Transverse colon (tissue), 4 donors: ENCODE data around the gene ANKRD11. TPM values are rescaled to one million over a fixed set of nuclear protein-coding genes. Genes with fewer than 3 reads are reported as not detected.

Experiments
- DNase-seq: peaks from one replicate; pipeline ENCODE4 v3.0.0-alpha.2; 2019
- H3K27ac ChIP-seq, 4 donors: fragments of 200-600 bp; sonication (generic); 2 replicates each; pipeline ENCODE4 v1.5.1; 2016 to 2018; ENCODE audit warnings: inconsistent platforms in 4 of 4
- H3K27me3 ChIP-seq: fragments of 200-600 bp; sonication (generic); 2 replicates; pipeline ENCODE4 v1.5.1; 2017; ENCODE audit warnings: inconsistent platforms
- H3K36me3 ChIP-seq, 4 donors: fragments of 200-600 bp; sonication (generic); 2 replicates each; pipeline ENCODE4 v1.5.1; 2017 to 2019; ENCODE audit warnings: inconsistent platforms in 4 of 4
- H3K4me1 ChIP-seq, 4 donors: fragments of 200-600 bp; sonication (generic); 2 replicates each; pipeline ENCODE4 v1.5.1; 2017 to 2020; ENCODE audit warnings: inconsistent platforms in 4 of 4
- H3K4me3 ChIP-seq, 4 donors: fragments of 200-600 bp; sonication (generic); 1 replicate in 1 of 4; 2 replicates in 3 of 4; pipeline versions ENCODE4 v1.5.1 to v1.6.1; 2017 to 2019; ENCODE audit warnings: inconsistent platforms in 4 of 4
- H3K9me3 ChIP-seq, 2 donors: fragments of 200-600 bp; sonication (generic); 2 replicates each; pipeline ENCODE4 v1.5.1; 2017 to 2019; ENCODE audit warnings: inconsistent platforms in 2 of 2
- EP300 ChIP-seq: sonication (generic); formaldehyde crosslinking; IDR thresholded peaks from one replicate; pipeline ENCODE4 v1.6.1; 2017; ENCODE audit warnings: antibody characterized with exemption, low read depth
- POLR2A ChIP-seq: fragments of 450-650 bp; IDR thresholded peaks from one replicate; pipeline ENCODE4 v1.6.1; 2016; ENCODE audit warnings: antibody characterized with exemption, mild to moderate bottlenecking, moderate library complexity
- POLR2AphosphoS5 ChIP-seq, 3 donors: sonication (generic); formaldehyde crosslinking; IDR thresholded peaks; one replicate each; pipeline ENCODE4 v1.6.1; 2016; ENCODE audit warnings: antibody characterized with exemption in 3 of 3
- WGBS, 2 donors: methylation state at CpG; one replicate each; pipeline ENCODE4 v1.1.5; 2018; ENCODE audit warnings: low coverage in 1 of 2; 5-methylcytosine and 5-hydroxymethylcytosine counted together
- in situ Hi-C, 4 donors: fragments of 200-750 bp; cut with MboI; loops; one replicate each; pipeline versions ENCODE4 v1.15.0 to v1.15.1; 2017; ENCODE audit warnings: low sequenced_read_pairs in 3 of 4, low pct_ligation_motif_present in 1 of 4, low pct_unique_long_range_greater_than_20kb in 1 of 4
- intact Hi-C: fragments of 100-400 bp; cut with DNase I; formaldehyde crosslinking; loops from one replicate; pipeline ENCODE4 v1.15.1; 2023; ENCODE audit warnings: low total_unique reads
- total RNA-seq, 4 donors: library from RNA; depleted of rRNA; stranded (reverse); fragments of >200 nt; gene quantifications; one replicate each; pipeline ENCODE4 v1.1.0, GENCODE V29; 2016
- TF ChIP-seq, protein P1 (sequence below), 5 experiments: fragments of 200-600 bp in 3 of 5; fragments of 450-650 bp in 2 of 5; sonication (generic) in 3 of 5; IDR thresholded peaks; 1 replicate in 2 of 5; 2 replicates in 3 of 5; pipeline ENCODE4 v1.5.1; 2016 to 2017; ENCODE audit warnings: antibody characterized with exemption in 5 of 5, inconsistent platforms in 3 of 5, mild to moderate bottlenecking in 2 of 5, moderate library complexity in 1 of 5

ANKRD11 gene
- total RNA-seq, 4 donors from 2014 or later: 109 to 281 (median 142) TPM

- DNase-seq: no peak
- no peaks in the 10 kb centered on the region for H3K36me3 ChIP-seq
- intact Hi-C loops (no loop called here), in situ Hi-C loops (no loop called here)
- H3K9me3 ChIP-seq: no peaks in the 10 kb centered on the region
- peaks cover 44 to 94% (median 59%) of the 10 kb centered on the region in 4 donors for H3K4me1 ChIP-seq
- H3K27me3 ChIP-seq: no peaks in the 10 kb centered on the region
- TF ChIP-seq EP300 (no peak), POLR2AphosphoS5 (IDR thresholded peaks at IDR 0.05) (no peak), POLR2A (no peak)
- TF ChIP-seq, protein P1, sequence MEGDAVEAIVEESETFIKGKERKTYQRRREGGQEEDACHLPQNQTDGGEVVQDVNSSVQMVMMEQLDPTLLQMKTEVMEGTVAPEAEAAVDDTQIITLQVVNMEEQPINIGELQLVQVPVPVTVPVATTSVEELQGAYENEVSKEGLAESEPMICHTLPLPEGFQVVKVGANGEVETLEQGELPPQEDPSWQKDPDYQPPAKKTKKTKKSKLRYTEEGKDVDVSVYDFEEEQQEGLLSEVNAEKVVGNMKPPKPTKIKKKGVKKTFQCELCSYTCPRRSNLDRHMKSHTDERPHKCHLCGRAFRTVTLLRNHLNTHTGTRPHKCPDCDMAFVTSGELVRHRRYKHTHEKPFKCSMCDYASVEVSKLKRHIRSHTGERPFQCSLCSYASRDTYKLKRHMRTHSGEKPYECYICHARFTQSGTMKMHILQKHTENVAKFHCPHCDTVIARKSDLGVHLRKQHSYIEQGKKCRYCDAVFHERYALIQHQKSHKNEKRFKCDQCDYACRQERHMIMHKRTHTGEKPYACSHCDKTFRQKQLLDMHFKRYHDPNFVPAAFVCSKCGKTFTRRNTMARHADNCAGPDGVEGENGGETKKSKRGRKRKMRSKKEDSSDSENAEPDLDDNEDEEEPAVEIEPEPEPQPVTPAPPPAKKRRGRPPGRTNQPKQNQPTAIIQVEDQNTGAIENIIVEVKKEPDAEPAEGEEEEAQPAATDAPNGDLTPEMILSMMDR (IDR thresholded peaks at IDR 0.05): no peak
- peak overlapping the region in 1 of 4 donors; percentile 11 for H3K27ac ChIP-seq
- no peak overlapping the region for H3K4me3 ChIP-seq
- WGBS, 2 donors: 76% methylated on average over 12 of the region's 12 CpGs; no CpG with 5 or more reads in 1 of the 2 donors
Measured at GRCh38 chr16:89408315-89408714, 82.0 kb downstream of the ANKRD11 start.

DNA sequence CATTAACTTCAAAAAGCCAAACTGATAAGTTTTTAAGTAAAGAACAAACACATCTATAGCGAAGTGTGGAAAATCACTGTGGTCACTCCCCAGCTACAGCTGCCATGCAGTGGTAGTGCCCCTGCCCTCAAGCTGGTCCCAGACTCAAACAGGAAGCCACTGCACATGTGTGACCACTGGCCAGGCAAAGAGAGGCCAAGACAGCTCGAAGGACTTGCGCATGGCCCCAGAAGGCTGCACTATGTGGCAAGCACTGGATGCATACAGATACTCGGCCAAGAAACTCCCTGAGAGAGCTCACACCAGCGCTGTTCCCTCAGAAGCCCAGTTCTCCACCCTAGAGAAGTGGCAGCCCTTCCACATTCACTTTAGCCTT, 82.4 kb downstream of the ANKRD11 start:
- 51 to 55% methylated on average over 2 to 5 of the region's 5 CpGs for WGBS, 2 donors
- no peaks in the 10 kb centered on the region for H3K27me3 ChIP-seq
- H3K4me1 ChIP-seq: peaks cover 44 to 94% (median 58%) of the 10 kb centered on the region in 4 donors
- intact Hi-C loops (no loop called here), in situ Hi-C loops (no loop called here)
- no peaks in the 10 kb centered on the region for H3K36me3 ChIP-seq
- H3K9me3 ChIP-seq: no peaks in the 10 kb centered on the region
- peak overlapping the region in 1 of 4 donors; percentile 11 for H3K27ac ChIP-seq
- DNase-seq: no peak
- H3K4me3 ChIP-seq: no peak overlapping the region
- no peak for TF ChIP-seq EP300
- TF ChIP-seq, protein P1 (IDR thresholded peaks at IDR 0.05): no peak
- TF ChIP-seq POLR2AphosphoS5 (IDR thresholded peaks at IDR 0.05): no peak
- TF ChIP-seq POLR2A: no peak

DNA sequence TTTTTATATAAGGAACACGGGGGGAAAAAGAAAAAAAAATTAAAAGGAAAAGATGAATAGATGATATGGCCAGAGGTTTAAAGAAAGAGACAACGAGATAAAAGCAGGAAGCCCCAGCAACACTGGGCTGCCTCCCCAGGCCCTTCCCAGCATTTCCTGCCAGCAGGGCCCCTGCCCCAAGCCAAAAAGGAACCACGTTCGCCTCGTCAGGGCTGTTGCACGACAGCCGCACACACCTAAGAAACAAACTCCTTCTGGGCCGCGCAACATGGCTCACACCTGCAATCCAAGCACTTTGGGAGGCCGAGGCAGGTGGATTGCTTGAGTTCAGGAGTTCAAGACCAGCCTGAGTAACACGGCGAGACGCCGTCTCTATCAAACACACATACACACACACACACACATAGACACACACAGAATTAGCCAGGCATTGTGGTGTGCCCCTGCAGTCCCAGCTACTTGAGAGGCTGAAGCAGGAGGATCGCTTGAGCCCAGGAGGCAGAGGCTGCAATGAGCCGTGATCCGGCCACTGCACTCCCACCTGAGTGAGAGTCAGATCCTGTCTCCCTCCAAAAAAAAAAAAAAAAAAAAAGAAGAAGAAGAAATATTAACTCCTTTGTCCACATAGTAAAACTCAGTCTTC, 83.0 kb downstream of the ANKRD11 start:
- H3K27ac ChIP-seq: no peak overlapping the region
- TF ChIP-seq, protein P1 (IDR thresholded peaks at IDR 0.05): no peak
- TF ChIP-seq POLR2AphosphoS5 (IDR thresholded peaks at IDR 0.05): no peak
- TF ChIP-seq EP300: no peak
- no peak for TF ChIP-seq POLR2A
- no peak for DNase-seq

GRCh38 chr16:89406277-89406888, 84.0 kb downstream of the ANKRD11 start:
- WGBS, 2 donors: 66 to 88% methylated on average over 2 to 22 of the region's 22 CpGs
- H3K27ac ChIP-seq: no peak overlapping the region
- DNase-seq: no peak
- peaks cover 34 to 83% (median 53%) of the 10 kb centered on the region in 4 donors for H3K4me1 ChIP-seq
- intact Hi-C loops (no loop called here), in situ Hi-C loops (no loop called here)
- no peaks in the 10 kb centered on the region for H3K36me3 ChIP-seq
- H3K4me3 ChIP-seq: no peak overlapping the region
- H3K9me3 ChIP-seq: no peaks in the 10 kb centered on the region
- no peaks in the 10 kb centered on the region for H3K27me3 ChIP-seq
- TF ChIP-seq POLR2A (no peak), EP300 (no peak), POLR2AphosphoS5 (IDR thresholded peaks at IDR 0.05) (no peak)
- TF ChIP-seq, protein P1 (IDR thresholded peaks at IDR 0.05): no peak

More for the DNA sequence above, 83.0 kb downstream of the ANKRD11 start:
- Histone ChIP-seq H3K4me1 (peaks cover 39 to 90% (median 55%) of the 10 kb centered on the region in 4 donors), H3K27me3 (no peaks in the 10 kb centered on the region), H3K4me3 (no peak overlapping the region), H3K9me3 (no peaks in the 10 kb centered on the region), H3K36me3 (no peaks in the 10 kb centered on the region)
- intact Hi-C loops (no loop called here), in situ Hi-C loops (no loop called here)
- 70% methylated on average over 17 of the region's 17 CpGs; no CpG with 5 or more reads in 1 of the 2 donors for WGBS, 2 donors
